Measurements from ENCODE around the gene B4GALNT4.
"Not testable (repeated sequence)": the region's sequence is repeated elsewhere in the genome, so short reads cannot be mapped to it uniquely, and the experiment has no call there.

B4GALNT4 gene

DNA sequence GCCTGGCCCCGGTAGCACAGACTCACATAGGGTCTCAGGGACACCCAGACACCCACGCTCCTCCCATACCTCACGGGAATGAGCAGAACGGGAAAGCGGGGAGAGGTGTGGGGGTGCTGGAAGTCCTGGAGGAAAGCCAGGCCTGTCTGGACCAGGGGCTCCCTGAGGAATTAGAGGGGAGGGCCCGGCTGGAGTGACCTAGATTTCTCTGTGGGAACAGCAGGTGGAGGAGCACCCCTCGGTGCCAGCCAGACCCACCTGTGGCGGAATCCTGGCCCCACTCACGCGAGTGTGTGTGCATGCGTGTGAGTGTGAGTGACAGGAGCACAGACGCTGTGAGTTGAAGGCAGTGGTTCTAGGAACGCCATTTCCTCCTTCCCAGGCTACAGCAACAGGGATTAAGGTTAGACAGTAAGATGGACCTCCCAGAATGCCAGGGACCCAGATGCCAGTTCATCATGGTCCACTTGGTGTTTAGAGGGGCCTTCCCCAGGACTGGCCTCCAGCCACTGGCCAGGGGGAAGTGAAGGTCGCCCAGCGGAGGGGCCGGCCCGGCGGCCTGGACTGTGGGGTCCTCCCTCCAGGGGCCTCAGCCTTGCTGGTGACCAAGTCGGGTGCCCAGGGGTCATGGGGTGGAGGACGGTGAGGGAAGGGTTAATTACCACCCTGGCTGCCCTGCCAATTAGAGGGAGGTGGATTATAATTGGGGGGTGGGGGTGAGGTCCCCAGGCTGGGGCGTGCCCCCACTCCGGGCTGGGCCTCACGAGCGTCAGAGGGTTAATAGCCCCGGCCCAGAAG is 25.8 kb downstream of the B4GALNT4 start:
- DNase-seq = no peak

DNA sequence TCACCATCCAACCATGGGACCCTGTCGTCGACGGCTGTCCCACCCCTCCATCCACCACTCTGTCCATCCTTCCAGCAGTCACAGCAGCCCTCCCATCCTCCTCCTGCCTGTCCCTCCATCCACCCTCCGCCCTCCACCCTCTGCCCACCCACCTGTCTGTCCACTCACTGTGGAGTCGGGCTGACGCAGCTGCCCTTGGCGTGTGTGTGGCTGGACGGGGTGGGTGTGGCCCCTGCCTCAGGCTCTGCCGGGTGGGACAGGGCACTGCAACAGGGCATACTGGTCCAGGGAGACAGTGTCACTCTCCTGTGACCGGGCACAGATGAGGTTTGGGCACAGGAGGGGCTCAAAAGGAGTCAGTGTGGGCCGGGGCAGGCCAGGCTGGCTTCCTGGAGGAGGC is 26.6 kb downstream of the B4GALNT4 start:
- DNase-seq = no peak

DNA sequence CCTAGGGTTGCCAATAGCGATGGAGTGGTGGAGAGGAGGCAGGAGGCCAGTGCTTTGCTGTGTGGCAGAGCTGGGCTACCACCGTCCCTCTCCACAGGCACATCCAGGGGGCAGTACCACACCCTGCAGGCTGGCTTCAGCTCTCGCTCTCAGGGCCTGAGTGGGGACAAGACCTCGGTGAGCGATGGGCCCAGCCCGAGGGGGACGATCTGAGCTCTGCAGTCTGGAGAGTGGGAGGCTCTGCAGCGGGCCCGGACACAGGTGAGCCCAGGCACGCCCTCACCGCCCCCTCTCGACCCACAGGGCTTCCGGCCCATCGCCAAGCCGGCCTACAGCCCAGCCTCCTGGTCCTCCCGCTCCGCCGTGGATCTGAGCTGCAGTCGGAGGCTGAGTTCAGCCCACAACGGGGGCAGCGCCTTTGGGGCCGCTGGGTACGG is 27.2 kb downstream of the B4GALNT4 start:
- no peak for DNase-seq

DNA sequence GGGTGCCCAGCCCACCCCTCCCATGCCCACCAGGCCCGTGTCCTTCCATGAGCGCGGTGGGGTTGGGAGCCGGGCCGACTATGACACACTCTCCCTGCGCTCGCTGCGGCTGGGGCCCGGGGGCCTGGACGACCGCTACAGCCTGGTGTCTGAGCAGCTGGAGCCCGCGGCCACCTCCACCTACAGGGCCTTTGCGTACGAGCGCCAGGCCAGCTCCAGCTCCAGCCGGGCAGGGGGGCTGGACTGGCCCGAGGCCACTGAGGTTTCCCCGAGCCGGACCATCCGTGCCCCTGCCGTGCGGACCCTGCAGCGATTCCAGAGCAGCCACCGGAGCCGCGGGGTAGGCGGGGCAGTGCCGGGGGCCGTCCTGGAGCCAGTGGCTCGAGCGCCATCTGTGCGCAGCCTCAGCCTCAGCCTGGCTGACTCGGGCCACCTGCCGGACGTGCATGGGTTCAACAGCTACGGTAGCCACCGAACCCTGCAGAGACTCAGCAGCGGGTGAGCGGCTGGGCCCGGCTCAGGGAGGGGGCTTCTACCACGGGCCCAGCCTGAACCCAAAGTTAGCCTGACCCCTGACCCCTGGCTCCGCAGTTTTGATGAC is 27.7 kb downstream of the B4GALNT4 start:
- no peak for DNase-seq

DNA sequence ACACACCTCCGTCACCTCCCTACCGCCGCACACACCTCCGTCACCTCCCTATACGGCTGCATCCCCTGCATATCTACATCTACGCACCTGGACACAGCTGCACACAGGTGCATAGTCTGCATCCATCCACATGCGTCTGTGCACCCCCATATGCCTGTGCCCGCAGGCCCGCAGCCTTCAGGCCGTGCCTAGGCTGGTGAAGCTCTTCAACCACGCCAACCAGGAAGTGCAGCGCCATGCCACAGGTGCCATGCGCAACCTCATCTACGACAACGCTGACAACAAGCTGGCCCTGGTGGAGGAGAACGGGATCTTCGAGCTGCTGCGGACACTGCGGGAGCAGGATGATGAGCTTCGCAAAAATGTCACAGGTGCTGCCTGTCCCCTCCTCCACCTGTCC is 29.5 kb downstream of the B4GALNT4 start:
- DNase-seq = no peak

DNA sequence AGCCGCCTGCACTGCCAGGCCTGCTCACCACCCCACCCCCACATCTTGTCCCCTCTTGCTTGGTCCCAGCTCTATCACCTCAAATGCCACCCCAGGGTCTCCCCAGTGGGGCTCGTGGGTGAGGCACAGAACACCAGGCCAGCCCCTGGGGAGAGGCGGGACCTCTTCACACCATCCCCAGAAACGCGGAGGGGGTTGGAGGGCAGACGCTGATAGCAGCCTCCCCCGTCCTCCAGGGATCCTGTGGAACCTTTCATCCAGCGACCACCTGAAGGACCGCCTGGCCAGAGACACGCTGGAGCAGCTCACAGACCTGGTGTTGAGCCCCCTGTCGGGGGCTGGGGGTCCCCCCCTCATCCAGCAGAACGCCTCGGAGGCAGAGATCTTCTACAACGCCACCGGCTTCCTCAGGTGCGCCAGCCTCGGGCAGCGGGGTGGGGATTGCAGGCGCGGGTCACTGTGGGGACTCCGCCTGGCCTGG is 30.5 kb downstream of the B4GALNT4 start:
- no peak for DNase-seq

DNA sequence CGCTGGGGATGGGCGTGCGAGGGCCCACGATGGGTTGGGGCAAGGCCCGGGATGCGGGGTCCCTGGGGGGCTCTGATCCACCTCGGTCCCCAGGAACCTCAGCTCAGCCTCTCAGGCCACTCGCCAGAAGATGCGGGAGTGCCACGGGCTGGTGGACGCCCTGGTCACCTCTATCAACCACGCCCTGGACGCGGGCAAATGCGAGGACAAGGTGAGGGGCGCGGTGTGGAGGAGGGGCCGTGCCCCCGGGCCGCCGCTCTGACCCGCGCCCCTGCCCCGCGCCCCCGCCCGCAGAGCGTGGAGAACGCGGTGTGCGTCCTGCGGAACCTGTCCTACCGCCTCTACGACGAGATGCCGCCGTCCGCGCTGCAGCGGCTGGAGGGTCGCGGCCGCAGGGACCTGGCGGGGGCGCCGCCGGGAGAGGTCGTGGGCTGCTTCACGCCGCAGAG is 31.0 kb downstream of the B4GALNT4 start:
- no peak for DNase-seq

DNA sequence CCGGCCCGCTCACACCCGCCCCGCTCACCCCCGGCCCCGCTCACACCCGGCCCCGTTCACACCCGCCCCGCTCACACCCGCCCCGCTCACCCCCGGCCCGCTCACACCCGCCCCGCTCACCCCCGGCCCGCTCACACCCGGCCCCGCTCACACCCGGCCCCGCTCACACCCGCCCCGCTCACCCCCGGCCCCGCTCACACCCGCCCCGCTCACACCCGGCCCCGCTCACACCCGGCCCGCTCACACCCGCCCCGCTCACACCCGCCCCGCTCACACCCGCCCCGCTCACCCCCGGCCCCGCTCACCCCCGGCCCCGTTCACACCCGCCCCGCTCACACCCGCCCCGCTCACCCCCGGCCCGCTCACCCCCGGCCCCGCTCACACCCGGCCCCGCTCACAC is 31.9 kb downstream of the B4GALNT4 start:
- DNase-seq = not testable (repeated sequence)

DNA sequence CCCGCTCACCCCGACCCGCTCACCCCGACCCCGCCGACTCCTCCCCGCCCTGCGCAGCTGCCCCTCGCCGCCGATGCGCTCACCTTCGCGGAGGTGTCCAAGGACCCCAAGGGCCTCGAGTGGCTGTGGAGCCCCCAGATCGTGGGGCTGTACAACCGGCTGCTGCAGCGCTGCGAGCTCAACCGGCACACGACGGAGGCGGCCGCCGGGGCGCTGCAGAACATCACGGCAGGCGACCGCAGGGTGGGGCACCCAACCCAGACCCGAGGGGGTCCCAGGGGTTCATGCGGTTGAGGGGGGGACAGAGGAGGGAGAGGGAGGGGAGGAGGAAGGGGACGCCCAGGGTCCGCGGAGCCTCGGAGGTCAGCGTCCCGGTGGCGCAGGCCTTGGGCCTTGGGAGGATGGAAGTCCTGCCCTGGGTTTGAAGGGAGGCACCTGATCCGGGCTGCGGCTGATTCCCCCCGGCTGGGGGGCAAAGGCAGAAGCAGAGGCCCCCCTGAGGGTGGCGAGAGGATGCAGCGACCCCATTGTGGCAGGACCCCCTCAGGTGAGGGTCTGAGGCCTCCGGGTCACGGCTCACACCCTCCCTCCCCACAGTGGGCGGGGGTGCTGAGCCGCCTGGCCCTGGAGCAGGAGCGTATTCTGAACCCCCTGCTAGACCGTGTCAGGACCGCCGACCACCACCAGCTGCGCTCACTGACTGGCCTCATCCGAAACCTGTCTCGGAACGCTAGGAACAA is 33.9 kb downstream of the B4GALNT4 start:
- no peak for DNase-seq

DNA sequence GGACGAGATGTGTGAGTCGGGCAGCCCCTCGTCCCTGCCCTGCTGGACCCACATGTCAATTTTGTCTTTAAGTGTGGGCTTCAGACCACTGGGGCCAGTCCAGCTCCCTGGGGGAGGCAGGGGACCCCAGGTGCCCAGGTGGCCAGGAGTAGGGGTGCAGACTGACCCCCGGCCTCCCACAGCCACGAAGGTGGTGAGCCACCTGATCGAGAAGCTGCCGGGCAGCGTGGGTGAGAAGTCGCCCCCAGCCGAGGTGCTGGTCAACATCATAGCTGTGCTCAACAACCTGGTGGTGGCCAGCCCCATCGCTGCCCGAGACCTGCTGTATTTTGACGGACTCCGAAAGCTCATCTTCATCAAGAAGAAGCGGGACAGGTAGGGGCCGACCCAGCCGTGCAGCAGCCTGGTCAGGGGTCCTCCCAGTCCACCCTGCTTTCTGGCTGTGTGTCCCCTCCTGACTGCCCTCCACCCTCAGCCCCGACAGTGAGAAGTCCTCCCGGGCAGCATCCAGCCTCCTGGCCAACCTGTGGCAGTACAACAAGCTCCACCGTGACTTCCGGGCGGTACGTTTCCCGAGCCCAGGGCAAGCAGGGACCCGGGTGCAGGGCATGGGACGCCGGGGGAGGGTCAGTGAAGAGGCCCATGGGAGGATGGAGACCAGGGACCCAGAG is 34.6 kb downstream of the B4GALNT4 start:
- DNase-seq = no peak

DNA sequence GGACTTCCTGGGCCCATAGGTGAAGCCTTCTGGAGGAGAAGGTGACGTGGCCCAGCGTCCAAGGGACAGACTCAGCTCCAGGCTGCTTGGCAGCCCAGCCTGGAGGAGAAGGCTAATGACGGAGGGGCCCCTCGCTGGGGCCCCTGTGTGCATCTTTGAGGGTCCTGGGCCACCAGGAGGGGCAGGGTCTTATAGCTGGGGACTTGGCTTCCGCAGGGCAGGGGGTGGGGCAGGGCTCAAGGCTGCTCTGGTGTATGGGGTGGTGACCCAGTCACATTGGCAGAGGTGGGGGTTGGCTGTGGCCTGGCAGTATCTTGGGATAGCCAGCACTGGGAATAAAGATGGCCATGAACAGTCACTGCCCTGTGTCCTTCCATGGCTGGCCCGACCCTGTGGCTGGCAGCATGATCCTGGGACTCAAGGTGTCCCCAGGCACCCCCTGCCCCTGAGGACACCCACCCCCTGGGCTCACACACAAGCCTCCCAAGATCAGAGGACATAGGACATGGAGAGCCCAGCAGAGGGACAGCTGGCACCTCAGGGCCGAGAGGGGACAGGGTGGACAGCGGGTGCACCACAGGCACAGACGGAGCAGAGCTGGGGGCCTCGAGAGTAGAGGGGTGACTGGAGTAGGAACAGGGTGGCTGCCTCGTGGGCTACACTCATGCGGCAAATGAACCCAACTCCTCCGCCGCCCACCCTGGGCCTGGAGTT is 35.4 kb downstream of the B4GALNT4 start:
- DNase-seq = no peak

DNA sequence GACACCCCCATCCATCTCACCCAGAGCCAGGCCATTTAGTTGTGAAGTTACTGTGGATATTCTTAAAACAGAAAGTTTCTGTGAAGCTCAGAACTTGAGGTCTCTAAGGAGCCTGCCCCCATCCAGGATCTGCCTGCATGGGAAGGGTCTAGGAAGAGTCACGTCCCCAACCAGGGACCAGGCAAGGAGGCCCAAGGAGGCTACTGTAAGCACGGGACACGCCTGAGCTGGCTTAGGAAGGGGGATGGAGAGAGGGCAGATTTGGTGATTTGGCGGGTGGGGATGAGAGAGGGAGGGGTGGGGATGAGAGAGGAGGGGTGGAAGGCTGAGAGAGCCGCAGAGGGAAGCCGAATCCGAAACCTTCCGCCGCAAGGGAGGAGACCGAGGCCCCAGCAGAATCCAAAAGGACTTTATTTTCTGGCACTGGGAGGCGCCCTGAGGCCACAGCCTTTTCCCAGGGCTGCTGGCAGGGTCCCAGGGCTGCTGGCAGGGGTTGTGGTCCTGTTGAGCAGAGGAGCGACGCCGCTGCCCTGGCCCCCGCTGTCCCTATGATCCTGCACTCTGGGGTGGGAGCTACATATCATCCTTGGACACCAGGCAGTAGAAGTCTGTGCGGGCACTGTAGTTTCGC is 36.1 kb downstream of the B4GALNT4 start:
- DNase-seq = no peak

DNA sequence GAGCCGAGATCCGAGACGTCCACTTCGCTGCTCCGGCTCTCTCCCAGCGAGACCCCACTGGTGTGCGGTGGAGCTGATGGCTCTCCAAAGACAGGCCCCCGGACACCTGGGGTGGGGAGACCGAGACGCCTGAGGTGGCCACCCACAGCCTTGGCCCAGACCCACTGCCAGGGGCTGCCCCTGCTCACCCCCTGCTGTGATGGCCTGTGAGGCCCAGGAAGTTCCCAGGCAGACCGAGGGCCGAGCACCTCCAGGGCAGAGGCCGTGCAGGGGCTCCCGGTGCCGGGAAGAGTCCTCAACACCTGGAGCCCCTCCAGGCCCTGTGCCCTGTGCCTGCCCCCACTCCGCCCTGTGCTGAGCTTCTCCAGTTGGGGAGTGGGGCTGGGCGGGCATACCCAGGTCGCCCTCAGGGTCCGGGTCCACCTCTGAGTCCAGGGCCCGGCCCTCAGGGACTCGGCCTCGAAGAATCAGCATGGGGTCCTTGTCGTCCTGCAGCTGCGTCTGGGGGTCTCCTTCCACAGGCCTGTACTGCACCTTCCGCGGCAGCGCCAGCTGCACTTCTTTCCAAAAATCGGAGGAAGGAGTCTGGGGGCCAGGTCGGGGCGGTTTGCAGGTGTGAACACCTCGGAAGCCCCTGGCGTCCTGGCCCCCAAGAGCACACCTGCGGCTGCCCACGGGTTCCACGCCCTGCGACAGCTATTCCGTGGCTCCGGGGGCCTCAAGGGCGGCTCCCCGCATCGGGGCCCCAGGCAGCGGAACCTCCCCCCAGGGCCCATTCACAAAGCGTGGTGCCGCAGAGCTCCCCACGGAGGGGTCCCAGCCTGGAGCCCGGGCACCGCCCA is 36.9 kb downstream of the B4GALNT4 start:
- DNase-seq = no peak

DNA sequence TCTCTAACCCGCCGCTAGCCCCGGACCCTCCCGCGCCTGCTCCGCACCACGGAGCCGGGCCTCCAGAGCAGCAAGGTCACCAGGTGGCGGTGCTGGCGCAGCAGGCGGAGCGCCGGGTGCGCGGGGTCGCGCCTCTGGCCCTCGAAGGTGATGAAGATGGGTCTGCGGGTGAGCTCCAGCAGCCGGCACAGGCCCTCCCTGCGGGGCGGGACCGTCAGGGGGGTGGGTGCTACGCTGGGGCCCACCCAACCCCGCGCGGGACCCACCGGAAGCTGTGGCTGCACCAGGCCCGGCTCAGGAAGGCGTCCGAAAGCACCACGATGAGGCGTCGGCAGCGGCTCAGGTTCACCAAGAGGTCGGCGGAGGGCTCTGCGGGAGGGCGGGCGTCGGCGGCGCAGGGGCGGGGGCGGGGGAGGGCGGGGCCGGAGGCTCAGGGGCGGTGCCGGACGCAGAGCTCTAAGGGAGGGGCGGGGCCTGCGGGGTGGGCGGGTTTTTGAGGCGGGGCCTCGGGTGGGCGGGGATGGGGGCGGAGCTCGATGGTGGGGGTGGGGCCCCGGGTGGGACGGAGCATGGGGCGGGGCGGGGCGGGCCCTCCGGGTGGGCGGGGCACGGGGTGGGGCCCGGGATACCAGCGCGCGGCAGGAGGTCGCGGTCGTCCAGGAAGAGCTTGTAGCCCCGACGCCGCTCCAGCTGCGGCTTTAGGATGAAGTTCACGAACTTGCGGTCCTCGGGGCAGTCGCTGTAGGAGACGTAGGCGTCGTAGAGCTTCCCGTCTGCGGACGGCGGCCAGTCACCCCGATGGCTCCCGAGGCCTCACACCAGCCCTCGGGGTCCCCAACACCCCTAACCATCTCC is 37.7 kb downstream of the B4GALNT4 start:
- peak; percentile 59 for DNase-seq

DNA sequence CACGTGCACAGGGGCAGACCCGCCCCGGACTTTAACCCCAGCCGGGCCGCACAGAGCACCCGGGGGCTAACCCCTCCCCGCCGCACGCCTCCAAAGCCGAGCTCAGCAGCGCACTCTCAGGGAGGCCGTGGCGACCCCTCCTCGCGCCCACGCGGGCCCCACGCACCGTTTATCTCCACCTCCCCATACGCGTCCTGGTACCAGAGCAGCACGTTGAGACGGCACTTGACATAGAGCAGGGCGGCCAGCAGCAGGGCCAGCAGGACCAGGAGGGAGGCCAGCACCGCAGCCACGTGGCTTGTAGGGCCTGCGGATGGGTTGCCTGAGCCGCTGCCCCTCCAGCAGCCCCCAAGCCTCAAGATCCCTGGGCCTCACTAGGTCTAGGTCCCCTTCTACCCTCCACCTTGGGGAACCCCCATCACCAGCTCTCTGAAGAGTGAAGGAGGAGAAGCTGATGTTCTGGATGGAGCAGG is 38.4 kb downstream of the B4GALNT4 start:
- no peak for DNase-seq

DNA sequence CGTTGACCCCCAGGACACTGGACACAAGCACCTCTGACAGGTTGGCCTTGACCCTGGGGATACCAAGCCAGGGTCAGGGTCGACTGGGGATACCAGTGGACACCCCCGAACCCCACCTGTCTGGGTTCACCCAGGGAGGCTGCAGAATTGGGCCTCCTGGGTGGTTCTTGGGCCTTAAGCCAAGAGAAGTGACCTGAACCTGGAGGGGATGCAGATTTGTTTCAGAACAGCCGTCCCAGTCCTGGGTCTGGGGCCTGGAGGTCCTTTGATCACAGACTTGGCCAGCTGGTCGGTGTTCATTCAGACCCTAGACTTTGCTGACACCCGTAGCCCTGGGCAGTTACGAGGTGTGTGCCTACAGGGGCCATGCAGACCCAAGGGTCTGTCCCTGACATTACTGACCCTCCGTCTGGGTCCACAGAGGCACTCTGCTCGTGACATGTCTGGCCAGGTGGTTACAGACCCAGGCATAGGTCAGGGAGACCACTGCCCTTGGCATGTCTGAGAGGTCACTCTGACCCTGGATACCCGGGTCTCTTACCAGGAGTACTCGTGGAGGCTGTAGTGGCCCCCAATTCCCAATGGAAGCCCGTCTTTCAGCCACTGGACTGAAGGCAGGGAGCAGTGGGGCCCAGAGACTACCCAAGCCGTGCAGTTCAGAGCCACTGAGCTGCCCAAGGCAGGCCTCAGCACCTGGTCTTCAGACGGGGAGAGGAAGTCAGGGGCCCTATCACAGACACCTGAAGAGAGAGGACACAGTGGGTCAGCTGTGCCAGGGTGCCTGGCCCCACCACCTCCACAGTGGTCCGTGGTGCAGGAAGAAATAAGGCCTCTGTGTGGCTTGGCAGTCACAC is 39.1 kb downstream of the B4GALNT4 start:
- no peak for DNase-seq

DNA sequence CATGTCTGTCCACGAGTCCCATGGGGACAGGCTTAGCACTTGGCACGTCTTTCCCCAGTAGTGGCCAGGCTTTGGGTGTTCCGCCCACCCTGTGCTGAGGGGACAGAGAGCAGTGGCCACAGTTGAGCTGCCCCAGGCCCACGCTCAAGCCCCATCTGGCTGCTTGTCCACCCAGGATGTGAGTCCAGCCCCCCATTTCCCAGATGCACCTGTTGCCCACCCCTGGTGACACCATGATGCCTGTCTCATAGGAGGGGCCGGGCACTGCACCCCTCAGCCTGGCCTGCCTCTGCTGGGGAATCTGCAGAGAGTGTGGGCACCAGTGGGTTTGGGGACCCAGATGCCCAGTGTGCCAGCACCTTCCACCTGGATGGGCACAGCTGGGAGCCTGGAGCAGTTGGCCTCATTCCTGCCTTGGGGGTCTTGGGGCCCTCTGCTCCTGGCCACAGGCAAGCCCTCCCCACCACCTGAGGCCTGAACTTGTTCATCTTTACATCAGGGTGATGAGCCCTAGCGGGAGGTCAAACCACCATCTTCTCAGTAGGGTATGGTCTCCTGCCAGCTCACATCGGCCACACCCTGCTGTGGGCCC is 39.8 kb downstream of the B4GALNT4 start:
- no peak for DNase-seq

Measured in NCI-H1048 (cell line).